Sciatic nerve (tissue), 2 donors: ENCODE results near the gene OCIAD1. TPM values are rescaled to one million over a fixed set of nuclear protein-coding genes. Genes with fewer than 3 reads are reported as not detected.
"Not testable (repeated sequence)": the region's sequence is repeated elsewhere in the genome, so short reads cannot be mapped to it uniquely, and the experiment has no call there.

Experiments used
- ATAC-seq: fragments of 200-7000 bp; cut with Tn5 transposase; one replicate; pipeline ENCODE4 v1.9.1; 2020; ENCODE audit warnings: mild to moderate bottlenecking, moderate library complexity
- DNase-seq: peaks from one replicate; pipeline ENCODE4 v3.0.0-alpha.2; 2020; ENCODE audit warnings: low spot score
- intact Hi-C: fragments of 100-400 bp; cut with DNase I; formaldehyde crosslinking; loops from one replicate; pipeline ENCODE4 v1.14.2; 2022
- total RNA-seq: library from RNA; stranded (reverse); fragmentation: NEBNext Ultra II Directional; extraction: Animal tissue kit (Norgen Biotek cat#: 25700); gene quantifications from one replicate; pipeline ENCODE4 v1.2.1, GENCODE V29; 2021
- donor health status: DM: no; HTN: no; CAD: no.
- donor health status: DM: no; HTN: no; CAD: no.

Gene OCIAD1
- total RNA-seq, 1 donor from 2014 or later = 114 TPM

DNA sequence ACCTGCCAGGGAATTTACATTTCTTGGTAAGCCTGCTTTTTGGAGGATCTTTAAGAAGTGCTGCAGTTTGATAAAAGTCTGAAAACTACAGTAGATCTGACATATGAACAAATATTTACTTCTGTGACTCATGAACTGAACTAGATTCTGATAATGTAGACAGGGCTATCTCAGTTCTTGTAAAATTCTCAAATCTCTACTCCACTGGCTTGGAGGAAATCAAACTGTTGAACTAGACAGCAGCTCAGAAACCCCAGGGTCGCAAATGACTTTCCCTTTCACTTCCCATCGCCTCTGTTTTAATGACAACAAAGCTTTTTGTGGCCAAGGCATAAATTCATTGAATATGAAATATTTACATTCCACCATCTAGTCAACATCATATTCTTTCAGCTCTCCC lies 15.4 kb upstream of the OCIAD1 start:
- intact Hi-C loops = no loop called here
- ATAC-seq (no peak), DNase-seq (no peak)

GRCh38 chr4:48816297-48816696 lies 14.6 kb upstream of the OCIAD1 start:
- intact Hi-C loops, ATAC-seq, DNase-seq: not testable (repeated sequence)

DNA sequence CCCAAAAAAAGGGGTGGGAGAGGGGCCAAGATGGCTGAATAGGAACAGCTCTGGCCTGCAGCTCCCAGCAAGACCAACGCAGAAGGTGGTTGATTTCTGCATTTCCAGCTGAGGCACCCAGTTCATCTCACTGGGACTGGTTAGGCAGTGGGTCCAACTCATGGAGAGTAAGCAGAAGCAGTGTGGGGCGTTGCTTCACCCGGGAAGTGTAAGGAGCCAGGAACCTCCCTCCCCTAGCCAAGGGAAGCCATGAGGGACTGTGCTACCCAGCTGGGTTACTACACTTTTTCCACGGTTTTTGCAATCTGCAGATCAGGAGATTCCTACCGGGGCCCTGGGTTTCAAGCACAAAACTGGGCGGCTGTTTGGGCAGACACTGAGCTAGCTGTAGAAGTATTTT lies 13.9 kb upstream of the OCIAD1 start:
- DNase-seq (no peak), ATAC-seq (no peak)
- intact Hi-C loops = no loop called here

- ATAC-seq, intact Hi-C loops, DNase-seq: not testable (repeated sequence)
Observed at GRCh38 chr4:48821431-48821830, 9.5 kb upstream of the OCIAD1 start.

- DNase-seq = no peak
- intact Hi-C loops = no loop called here
- no peak for ATAC-seq
Observed at GRCh38 chr4:48827622-48828021, 3.3 kb upstream of the OCIAD1 start.

DNA sequence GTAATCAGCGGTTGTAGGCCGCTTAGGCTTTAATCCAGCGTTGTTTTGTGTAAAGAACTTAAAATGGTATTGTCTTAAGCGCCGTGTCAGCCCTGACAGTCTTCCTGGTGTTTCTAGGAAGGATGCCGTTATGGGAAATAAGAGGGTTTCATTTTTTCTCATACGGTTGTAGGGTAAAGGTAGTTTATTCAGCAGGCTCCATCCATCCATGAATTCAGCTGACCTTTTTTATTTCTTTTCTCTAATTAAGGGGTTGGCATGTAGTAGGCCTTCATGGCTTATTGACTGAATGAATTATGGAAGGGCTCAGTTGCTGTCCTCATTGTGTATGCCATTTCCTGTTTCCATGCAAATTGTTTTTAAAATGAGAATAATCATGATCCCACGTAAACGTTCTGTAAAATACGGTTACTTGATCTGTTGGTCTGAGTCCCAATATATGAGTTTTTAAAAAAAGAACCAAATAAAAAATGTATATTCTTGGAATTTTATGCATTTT lies 693 bp downstream of the OCIAD1 start:
- ATAC-seq (no peak), DNase-seq (no peak)
- intact Hi-C loops = no loop called here

DNA sequence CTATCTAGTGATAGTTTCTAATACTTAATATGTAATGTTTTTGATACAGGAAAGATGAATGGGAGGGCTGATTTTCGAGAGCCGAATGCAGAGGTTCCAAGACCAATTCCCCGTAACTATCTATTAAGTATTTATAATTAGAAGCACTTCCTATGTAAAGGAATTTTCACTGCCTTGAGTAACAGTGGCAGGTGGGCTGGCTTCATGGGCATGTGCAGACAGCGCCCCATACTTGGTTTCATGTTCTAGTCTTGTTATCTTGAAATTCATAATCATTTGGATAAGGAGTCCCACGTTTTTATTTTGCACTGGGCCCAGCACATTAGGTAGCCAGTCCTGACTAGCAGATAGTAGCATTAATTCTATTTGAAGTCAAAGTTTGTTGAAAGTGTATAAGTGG lies 1.7 kb downstream of the OCIAD1 start:
- no peak for DNase-seq
- no peak for ATAC-seq
- intact Hi-C loops = no loop called here

GRCh38 chr4:48836658-48837057 lies 5.8 kb downstream of the OCIAD1 start:
- no peak for DNase-seq
- intact Hi-C loops = no loop called here
- no peak for ATAC-seq

DNA sequence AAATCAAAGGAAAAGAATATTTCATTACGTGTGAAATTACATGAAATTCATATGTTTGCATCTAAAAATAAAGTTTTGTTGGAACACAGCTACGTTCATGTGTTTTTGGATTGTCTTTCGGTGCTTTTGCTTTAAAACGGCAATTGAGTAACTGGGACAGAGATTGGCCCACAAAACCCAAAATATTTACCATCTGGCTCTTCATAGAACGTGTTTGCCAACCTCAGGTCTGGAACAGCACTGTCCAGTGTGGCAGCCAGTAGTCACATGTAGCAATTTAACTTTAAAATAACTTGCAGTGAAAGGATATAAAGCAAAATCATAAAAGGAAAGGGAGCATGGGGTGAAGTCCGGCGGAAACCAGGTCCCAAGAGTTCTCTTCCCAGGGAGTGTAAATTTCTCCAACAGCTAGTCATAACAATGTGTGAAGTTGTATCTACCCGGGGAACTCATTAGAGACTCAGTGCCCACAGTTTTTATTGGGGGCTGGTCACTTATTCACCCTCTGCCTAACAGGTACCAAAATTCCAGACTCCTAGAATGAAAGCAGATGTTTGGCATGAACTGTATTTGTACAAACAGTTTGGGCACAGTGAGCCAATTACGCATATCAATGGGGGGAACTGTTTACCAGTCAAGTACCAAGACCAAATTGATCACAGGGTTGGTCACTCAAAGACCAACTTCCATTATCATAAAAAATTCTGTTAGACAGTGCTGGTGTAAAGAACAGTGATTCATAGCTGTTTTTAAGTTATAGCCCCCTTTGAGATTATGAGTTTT lies 10.3 kb downstream of the OCIAD1 start:
- intact Hi-C loops = no loop called here
- DNase-seq (no peak), ATAC-seq (no peak)

DNA sequence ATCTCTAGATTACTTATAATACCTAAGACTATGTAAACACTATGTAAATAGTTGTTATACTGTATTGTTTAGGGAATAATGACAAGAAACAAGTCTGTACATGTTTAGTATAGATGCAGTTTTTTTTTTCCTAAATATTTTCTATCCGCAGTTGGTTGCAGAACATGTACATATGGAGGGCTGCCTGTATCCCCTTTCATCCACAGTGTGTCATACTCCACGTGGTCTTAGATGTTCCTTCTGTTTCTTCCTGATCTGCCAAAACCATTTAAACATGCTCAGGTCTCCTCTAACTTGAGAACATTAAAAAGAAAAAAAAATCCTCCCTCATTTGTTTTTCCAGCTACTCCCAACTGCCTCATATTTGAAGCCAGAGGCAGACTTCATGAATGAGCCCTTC lies 14.0 kb downstream of the OCIAD1 start:
- ATAC-seq (no peak), DNase-seq (no peak)
- intact Hi-C loops = no loop called here

GRCh38 chr4:48848799-48849198 lies 17.9 kb downstream of the OCIAD1 start:
- ATAC-seq, intact Hi-C loops, DNase-seq: not testable (repeated sequence)

DNA sequence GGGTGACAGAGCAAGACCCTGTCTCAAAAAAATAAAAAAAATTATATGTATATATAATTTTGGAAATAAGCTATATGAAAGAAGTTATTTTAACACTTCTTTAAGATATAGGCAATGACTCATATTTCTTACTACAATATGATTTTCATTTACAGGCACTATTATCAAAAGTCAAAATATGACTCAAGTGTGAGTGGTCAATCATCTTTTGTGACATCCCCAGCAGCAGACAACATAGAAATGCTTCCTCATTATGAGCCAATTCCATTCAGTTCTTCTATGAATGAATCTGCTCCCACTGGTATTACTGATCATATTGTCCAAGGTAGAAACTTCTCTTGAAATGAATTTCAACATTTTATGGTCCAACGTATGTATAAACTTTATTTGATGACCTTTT lies 20.8 kb downstream of the OCIAD1 start:
- intact Hi-C loops = loop anchor here (5.0 kb wide), 1 partner anchor 494 kb away; no protein-coding TSS in a partner anchor
- no peak for DNase-seq
- ATAC-seq = no peak

DNA sequence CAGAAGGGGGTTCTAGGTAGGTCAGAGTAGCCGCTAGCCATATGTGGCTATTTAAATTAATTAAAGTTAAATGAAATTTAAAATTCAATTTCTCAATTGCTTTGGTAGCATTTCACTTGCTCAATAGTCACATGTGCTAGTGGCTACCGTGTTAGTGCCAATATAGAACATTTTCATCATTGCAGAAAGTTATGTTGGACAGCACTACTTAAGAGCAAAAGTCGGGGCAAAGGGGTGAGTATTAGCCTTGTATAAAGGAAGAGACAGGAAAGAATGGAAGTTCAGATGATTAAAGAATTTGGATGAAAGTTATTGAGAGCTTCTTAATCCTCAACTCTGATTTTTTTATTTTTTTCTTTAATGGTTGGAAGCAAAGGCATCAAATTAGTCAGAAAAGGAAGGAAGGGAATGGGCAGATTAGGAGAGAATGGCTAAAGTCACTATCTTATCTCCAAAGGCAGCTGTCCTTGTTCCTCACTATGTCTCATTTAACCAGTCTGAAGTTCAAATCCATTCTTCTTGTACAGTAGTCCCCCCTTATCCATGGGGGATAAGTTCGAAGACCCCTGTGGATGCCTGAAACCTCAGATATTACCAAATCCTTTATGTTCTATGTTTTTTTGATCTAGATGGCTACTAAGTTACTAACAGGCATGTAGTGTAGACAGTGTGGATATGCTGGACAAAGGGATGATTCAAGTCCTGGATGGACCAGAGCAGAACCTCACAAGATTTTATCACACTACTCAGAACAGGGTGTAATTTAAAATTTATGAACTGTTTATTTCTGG lies 22.9 kb downstream of the OCIAD1 start:
- DNase-seq (no peak), ATAC-seq (no peak)
- intact Hi-C loops = loop anchor here (5.0 kb wide), 1 partner anchor 496 kb away; no protein-coding TSS in a partner anchor

DNA sequence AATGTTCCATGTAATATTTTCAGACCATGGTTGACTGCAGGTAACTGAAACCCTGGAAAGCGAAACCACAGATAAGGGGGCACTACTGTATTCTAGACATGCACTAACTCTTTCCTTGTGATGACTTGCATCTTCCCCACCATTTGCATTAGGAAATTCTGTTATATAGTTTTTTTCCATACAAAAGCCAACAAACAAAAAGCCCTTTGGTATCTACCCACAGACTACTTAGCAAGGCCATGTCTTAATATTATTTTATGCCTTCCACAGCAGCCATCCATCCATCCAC lies 23.5 kb downstream of the OCIAD1 start:
- ATAC-seq (no peak), DNase-seq (no peak)
- intact Hi-C loops = loop anchor here (5.0 kb wide), 1 partner anchor 497 kb away; no protein-coding TSS in a partner anchor

- DNase-seq = no peak
- no peak for ATAC-seq
- intact Hi-C loops = loop anchor here (5.0 kb wide), 1 partner anchor 498 kb away; no protein-coding TSS in a partner anchor
Observed at GRCh38 chr4:48854982-48855381, 24.1 kb downstream of the OCIAD1 start.

- intact Hi-C loops = no loop called here
- ATAC-seq (no peak), DNase-seq (no peak)
Observed at GRCh38 chr4:48858130-48858529, 27.2 kb downstream of the OCIAD1 start.

- DNase-seq (no peak), ATAC-seq (no peak)
- intact Hi-C loops = no loop called here
Observed at GRCh38 chr4:48862038-48862437, 31.1 kb downstream of the OCIAD1 start.

DNA sequence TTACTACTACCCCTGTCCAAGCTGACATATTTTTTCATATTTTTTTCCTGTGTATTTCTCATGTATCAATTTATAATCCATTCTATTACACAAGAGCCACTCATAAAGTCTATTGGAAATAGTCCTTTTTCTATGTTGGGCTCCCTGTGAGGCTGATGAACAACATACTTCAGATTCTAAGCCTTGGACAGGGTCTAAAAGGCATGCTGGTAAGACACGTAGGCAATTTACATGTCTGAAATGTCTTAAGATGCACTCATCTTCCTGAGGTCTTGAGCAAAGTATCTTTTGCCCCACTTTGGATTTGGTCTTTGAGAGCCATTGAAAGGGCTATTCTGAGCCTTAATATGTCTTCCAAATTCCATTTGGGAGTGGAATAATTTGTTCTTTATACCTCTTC lies 31.8 kb downstream of the OCIAD1 start:
- no peak for ATAC-seq

GRCh38 chr4:48863728-48864127 lies 32.8 kb downstream of the OCIAD1 start:
- intact Hi-C loops = no loop called here
- no peak for DNase-seq
- ATAC-seq = no peak

More for the DNA sequence above, 31.8 kb downstream of the OCIAD1 start:
- intact Hi-C loops = no loop called here
- no peak for DNase-seq

DNA sequence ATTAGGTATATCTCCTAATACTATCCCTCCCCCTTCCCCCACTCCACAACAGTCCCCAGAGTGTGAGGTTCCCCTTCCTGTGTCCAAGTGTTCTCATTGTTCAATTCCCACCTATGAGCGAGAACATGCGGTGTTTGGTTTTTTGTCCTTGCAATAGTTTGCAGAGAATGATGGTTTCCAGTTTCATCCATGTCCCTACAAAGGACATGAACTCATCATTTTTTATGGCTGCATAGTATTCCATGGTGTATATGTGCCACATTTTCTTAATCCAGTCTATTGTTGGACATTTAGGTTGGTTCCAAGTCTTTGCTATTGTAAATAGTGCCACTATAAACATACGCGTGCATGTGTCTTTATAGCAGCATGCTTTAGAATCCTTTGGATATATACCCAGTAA lies 33.8 kb downstream of the OCIAD1 start:
- ATAC-seq, DNase-seq, intact Hi-C loops: not testable (repeated sequence)
